GM12875 (cell line): ENCODE results near the gene SH3TC1.
A peak's percentile ranks its signal among the peaks of the same experiment; 100 is the strongest.

Source experiments
- H3K4me3 ChIP-seq: one replicate; pipeline ENCODE4 v1.5.1; 2011; ENCODE audit warnings: low read depth, low read length, control low read depth
- CTCF ChIP-seq: IDR thresholded peaks from 2 replicates; pipeline ENCODE4 v1.5.1; 2011; ENCODE audit warnings: low read depth, mild to moderate bottlenecking, control low read depth, inconsistent platforms, low read length, moderate library complexity, borderline replicate concordance; ENCODE audit not compliant: insufficient read depth

SH3TC1 gene

GRCh38 chr4:8164194-8164565 lies 34.9 kb upstream of the SH3TC1 start:
- no peak overlapping the region for H3K4me3 ChIP-seq
- no peak for TF ChIP-seq CTCF

- no peak overlapping the region for H3K4me3 ChIP-seq
- TF ChIP-seq CTCF = no peak
These were observed 34.4 kb upstream of the SH3TC1 start for GRCh38 chr4:8164687-8165086.

GRCh38 chr4:8165374-8165896 lies 33.7 kb upstream of the SH3TC1 start:
- TF ChIP-seq CTCF = no peak
- H3K4me3 ChIP-seq = no peak overlapping the region

- no peak for TF ChIP-seq CTCF
These were observed 31.8 kb upstream of the SH3TC1 start for GRCh38 chr4:8167291-8167690.

GRCh38 chr4:8167815-8168214 lies 31.3 kb upstream of the SH3TC1 start:
- H3K4me3 ChIP-seq = no peak overlapping the region
- TF ChIP-seq CTCF = no peak

More at GRCh38 chr4:8167291-8167690, 31.8 kb upstream of the SH3TC1 start:
- no peak overlapping the region for H3K4me3 ChIP-seq

GRCh38 chr4:8168232-8168631 lies 30.9 kb upstream of the SH3TC1 start:
- TF ChIP-seq CTCF = 0 out of 2 replicates have a peak, but pooled peaks have one; percentile 17
- H3K4me3 ChIP-seq = no peak overlapping the region

- TF ChIP-seq CTCF = no peak
These were observed 30.1 kb upstream of the SH3TC1 start for GRCh38 chr4:8168832-8169598.

More at GRCh38 chr4:8168832-8169598, 30.1 kb upstream of the SH3TC1 start:
- no peak overlapping the region for H3K4me3 ChIP-seq
